DND-41 (cell line): ENCODE measurements around the gene CALR3.

ENCODE experiments used
- ATAC-seq: fragments of 200-7000 bp; cut with Tn5 transposase; 3 replicates; pipeline ENCODE4 v1.9.1; 2021; ENCODE audit warnings: low read depth; ENCODE audit not compliant: insufficient read depth
- DNase-seq: peaks from one replicate; pipeline ENCODE4 v3.0.0-alpha.2; 2020
- H2AFZ ChIP-seq: 2 replicates; pipeline ENCODE4 v1.6.0; 2012; ENCODE audit warnings: low read depth, low read length
- H3K27ac ChIP-seq: 2 replicates; pipeline ENCODE4 v1.5.1; 2012; ENCODE audit warnings: low read length, inconsistent platforms
- H3K27me3 ChIP-seq: fragments of 200-600 bp; sonication (generic); 2 replicates; pipeline ENCODE4 v1.6.0; 2012; ENCODE audit warnings: low read length, mild to moderate bottlenecking, inconsistent platforms; ENCODE audit not compliant: insufficient read depth, poor library complexity
- H3K36me3 ChIP-seq: 2 replicates; pipeline ENCODE4 v1.5.1; 2012; ENCODE audit warnings: low read length, inconsistent platforms; ENCODE audit not compliant: insufficient read depth
- H3K4me1 ChIP-seq: 2 replicates; pipeline ENCODE4 v1.5.1; 2012; ENCODE audit warnings: mild to moderate bottlenecking, low read length; ENCODE audit not compliant: insufficient read depth
- H3K4me2 ChIP-seq: 2 replicates; pipeline ENCODE4 v1.6.0; 2012; ENCODE audit warnings: mild to moderate bottlenecking, moderate library complexity, low read length, inconsistent platforms; ENCODE audit not compliant: insufficient read depth
- H3K4me3 ChIP-seq, 2 experiments: fragments of 200-600 bp in 1 of 2; shearing (Covaris generic) in 1 of 2; 2 replicates each; pipeline ENCODE4 v1.5.1; 2012 to 2016; ENCODE audit warnings: inconsistent platforms in 2 of 2, low read length in 2 of 2, mild to moderate bottlenecking in 2 of 2, low read depth in 1 of 2, moderate library complexity in 1 of 2
- H3K79me2 ChIP-seq: 2 replicates; pipeline ENCODE4 v1.6.0; 2012; ENCODE audit warnings: low read length, inconsistent platforms; ENCODE audit not compliant: insufficient read depth
- H3K9ac ChIP-seq: 2 replicates; pipeline ENCODE4 v1.6.0; 2012; ENCODE audit warnings: low read depth, mild to moderate bottlenecking, inconsistent platforms, low read length, moderate library complexity
- H3K9me3 ChIP-seq: 2 replicates; pipeline ENCODE4 v1.5.1; 2012; ENCODE audit warnings: low read length, moderate library complexity, mild to moderate bottlenecking, inconsistent platforms; ENCODE audit not compliant: insufficient read depth, severe bottlenecking
- H4K20me1 ChIP-seq: 2 replicates; pipeline ENCODE4 v1.6.0; 2012; ENCODE audit warnings: low read length; ENCODE audit not compliant: insufficient read depth
- EZH2 ChIP-seq: IDR thresholded peaks from 3 replicates; pipeline ENCODE4 v1.6.1; 2012; ENCODE audit warnings: borderline replicate concordance, low read depth, mild to moderate bottlenecking, moderate library complexity, low read length, inconsistent platforms; ENCODE audit not compliant: severe bottlenecking
- TF ChIP-seq, protein P1 (sequence below): IDR thresholded peaks from 2 replicates; pipeline ENCODE4 v1.5.1; 2012; ENCODE audit warnings: borderline replicate concordance, low read length, moderate library complexity, mild to moderate bottlenecking; ENCODE audit not compliant: poor library complexity, severe bottlenecking; ENCODE audit errors: extremely low read depth

The CALR3 gene

DNA sequence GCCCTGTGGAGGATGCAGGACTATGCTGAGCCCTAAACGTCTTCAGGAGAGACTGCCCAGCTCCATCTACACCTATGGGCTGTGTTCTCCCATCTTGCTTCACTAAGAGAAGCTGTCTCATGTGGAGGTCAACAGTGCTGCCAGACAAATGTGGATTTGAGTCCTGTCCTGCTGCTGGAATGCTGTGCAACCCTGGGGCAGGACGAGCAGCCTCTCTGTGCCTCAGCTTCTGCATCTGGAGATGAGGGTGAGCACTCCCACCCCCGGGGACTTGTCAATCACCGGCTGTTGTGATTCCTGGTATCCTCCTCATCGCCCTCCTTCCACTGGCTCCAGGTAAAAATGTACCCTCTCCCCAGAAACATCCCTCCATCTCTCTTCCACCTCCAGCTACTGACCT lies 40.5 kb downstream of the CALR3 start:
- H2AFZ ChIP-seq, result no peak overlapping the region
- TF ChIP-seq EZH2, result no peak
- TF ChIP-seq, protein P1, sequence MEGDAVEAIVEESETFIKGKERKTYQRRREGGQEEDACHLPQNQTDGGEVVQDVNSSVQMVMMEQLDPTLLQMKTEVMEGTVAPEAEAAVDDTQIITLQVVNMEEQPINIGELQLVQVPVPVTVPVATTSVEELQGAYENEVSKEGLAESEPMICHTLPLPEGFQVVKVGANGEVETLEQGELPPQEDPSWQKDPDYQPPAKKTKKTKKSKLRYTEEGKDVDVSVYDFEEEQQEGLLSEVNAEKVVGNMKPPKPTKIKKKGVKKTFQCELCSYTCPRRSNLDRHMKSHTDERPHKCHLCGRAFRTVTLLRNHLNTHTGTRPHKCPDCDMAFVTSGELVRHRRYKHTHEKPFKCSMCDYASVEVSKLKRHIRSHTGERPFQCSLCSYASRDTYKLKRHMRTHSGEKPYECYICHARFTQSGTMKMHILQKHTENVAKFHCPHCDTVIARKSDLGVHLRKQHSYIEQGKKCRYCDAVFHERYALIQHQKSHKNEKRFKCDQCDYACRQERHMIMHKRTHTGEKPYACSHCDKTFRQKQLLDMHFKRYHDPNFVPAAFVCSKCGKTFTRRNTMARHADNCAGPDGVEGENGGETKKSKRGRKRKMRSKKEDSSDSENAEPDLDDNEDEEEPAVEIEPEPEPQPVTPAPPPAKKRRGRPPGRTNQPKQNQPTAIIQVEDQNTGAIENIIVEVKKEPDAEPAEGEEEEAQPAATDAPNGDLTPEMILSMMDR, result no peak
- H3K9ac ChIP-seq, result no peak overlapping the region
- H3K27me3 ChIP-seq, result no peaks in the 10 kb centered on the region
- no peak for ATAC-seq
- H4K20me1 ChIP-seq, result peaks cover 72% of the 10 kb centered on the region
- no peak for DNase-seq
- H3K36me3 ChIP-seq, result peaks cover 3% of the 10 kb centered on the region; the same call in 1 of the 2 replicates
- H3K9me3 ChIP-seq, result no peaks in the 10 kb centered on the region
- no peak overlapping the region for H3K27ac ChIP-seq
- H3K4me3 ChIP-seq, result no peak overlapping the region
- H3K4me1 ChIP-seq, result no peaks in the 10 kb centered on the region
- H3K4me2 ChIP-seq, result no peak overlapping the region
- H3K79me2 ChIP-seq, result peaks cover 95% of the 10 kb centered on the region

DNA sequence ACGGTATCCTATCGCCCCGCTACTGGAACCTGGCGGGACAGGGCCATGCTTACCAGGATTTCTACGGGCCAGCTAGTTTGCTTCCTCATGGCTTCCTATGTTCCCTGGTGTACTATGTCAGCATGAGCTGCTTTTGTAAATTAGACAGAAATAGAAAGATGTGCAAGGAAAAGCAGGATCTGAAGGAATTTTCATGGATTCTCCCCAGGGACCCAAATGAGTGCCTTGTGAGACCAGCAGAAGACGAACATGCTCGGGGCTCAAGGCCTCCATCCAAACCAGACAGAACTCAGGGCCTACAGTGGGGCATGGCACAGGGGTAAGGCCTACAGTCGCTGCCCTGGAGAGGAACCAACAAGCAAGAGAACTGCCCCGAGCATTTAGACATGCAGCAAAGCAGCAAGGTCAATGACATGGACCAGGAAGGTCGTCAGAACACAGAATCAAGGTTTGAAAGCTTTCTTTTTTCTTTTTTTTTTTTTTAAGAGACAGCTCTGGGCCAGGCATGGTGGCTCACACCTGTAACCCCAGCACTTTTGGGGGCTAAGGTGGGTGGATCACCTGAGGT lies 41.5 kb downstream of the CALR3 start:
- Histone ChIP-seq H3K9ac (no peak overlapping the region), H3K4me1 (no peaks in the 10 kb centered on the region), H3K9me3 (no peaks in the 10 kb centered on the region), H3K79me2 (peaks cover 93% of the 10 kb centered on the region), H3K27ac (no peak overlapping the region), H3K4me3 (no peak overlapping the region), H4K20me1 (peaks cover 72% of the 10 kb centered on the region), H3K27me3 (no peaks in the 10 kb centered on the region), H3K4me2 (no peak overlapping the region), H2AFZ (no peak overlapping the region), H3K36me3 (peaks cover 5% of the 10 kb centered on the region; the same call in 1 of the 2 replicates)
- TF ChIP-seq, protein P1, result no peak
- no peak for TF ChIP-seq EZH2
- DNase-seq, result no peak
- no peak for ATAC-seq

DNA sequence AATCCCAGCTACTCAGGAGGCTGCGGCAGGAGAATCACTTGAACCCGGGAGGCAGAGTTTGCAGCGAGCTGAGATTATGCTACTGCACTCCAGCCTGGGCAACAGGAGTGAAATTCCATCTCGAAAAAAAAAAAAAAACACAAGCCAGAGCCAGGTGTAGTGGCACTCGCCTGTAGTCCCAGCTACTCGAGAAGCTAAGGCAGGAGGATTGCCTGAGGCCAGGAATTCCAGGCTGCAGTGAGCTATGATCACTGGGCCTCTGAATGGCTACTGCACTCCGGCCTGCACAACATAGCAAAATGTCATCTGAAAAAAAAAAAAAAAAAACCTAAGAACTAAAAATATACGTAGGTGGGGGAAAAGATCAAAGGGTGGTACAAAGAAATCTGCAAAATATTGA lies 43.6 kb downstream of the CALR3 start:
- peaks cover 91% of the 10 kb centered on the region for H3K79me2 ChIP-seq
- no peak for DNase-seq
- H3K27ac ChIP-seq, result no peak overlapping the region
- H3K4me1 ChIP-seq, result no peaks in the 10 kb centered on the region
- no peak for TF ChIP-seq EZH2
- TF ChIP-seq, protein P1, result no peak
- no peak overlapping the region for H3K4me3 ChIP-seq
- peaks cover 4% of the 10 kb centered on the region; the same call in 1 of the 2 replicates for H3K36me3 ChIP-seq
- H4K20me1 ChIP-seq, result peaks cover 64% of the 10 kb centered on the region
- H2AFZ ChIP-seq, result no peak overlapping the region
- no peak overlapping the region for H3K4me2 ChIP-seq
- no peaks in the 10 kb centered on the region for H3K9me3 ChIP-seq
- H3K9ac ChIP-seq, result no peak overlapping the region
- ATAC-seq, result no peak
- H3K27me3 ChIP-seq, result no peaks in the 10 kb centered on the region
